PC-3 (cell line): Measurements from ENCODE around the gene ZNF619. TPM values are rescaled to one million over a fixed set of nuclear protein-coding genes. Genes with fewer than 3 reads are reported as not detected.
"Not testable (repeated sequence)": the region's sequence is repeated elsewhere in the genome, so short reads cannot be mapped to it uniquely, and the experiment has no call there.

Source experiments
- ATAC-seq: fragments of 200-7000 bp; cut with Tn5 transposase; 2 replicates; pipeline ENCODE4 v1.9.1; 2020; ENCODE audit warnings: mild to moderate bottlenecking, moderate library complexity
- BruUV-seq: library from RNA; stranded (reverse); fragments of 400-500 nt; replicated peaks from 2 replicates; lab custom pipeline; 2021; lab: Mats Ljungman, UMichigan
- CTCF ChIA-PET: fragments of 300-600 bp; sonication (Branson Sonifier 250); formaldehyde crosslinking; loops from one replicate; lab custom pipeline; 2022; ENCODE audit warnings: antibody characterized with exemption; lab: Charles Lee
- POLR2A ChIA-PET: fragments of 300-600 bp; sonication (Branson Sonifier 250); formaldehyde crosslinking; loops from one replicate; lab custom pipeline; 2022; ENCODE audit warnings: antibody characterized with exemption; ENCODE audit not compliant: unreplicated experiment; lab: Charles Lee
- DNase-seq: peaks from one replicate; pipeline ENCODE4 v3.0.0-alpha.2; 2015
- H2AFZ ChIP-seq: fragments of 300-600 bp; sonication (generic); 2 replicates; pipeline ENCODE4 v1.6.0; 2016; ENCODE audit warnings: antibody characterized with exemption, low read length
- H3F3A ChIP-seq: fragments of 300-600 bp; sonication (generic); one replicate; pipeline ENCODE4 v1.6.0; 2017; ENCODE audit warnings: antibody characterized with exemption, low read length, control low read depth, mild to moderate bottlenecking; ENCODE audit not compliant: unreplicated experiment
- H3K27ac ChIP-seq: fragments of 300-600 bp; sonication (generic); 2 replicates; pipeline ENCODE4 v1.5.1; 2016; ENCODE audit warnings: mild to moderate bottlenecking, low read length
- H3K27me3 ChIP-seq: fragments of 300-600 bp; sonication (generic); 2 replicates; pipeline ENCODE4 v1.6.1; 2016; ENCODE audit warnings: low read length, mixed read lengths
- H3K36me3 ChIP-seq: fragments of 300-600 bp; sonication (generic); 2 replicates; pipeline ENCODE4 v1.6.1; 2016; ENCODE audit warnings: low read depth, mixed run types, low read length, mixed read lengths
- H3K4me1 ChIP-seq: fragments of 300-600 bp; sonication (generic); 2 replicates; pipeline ENCODE4 v1.5.1; 2016; ENCODE audit warnings: low read length; ENCODE audit not compliant: insufficient read depth
- H3K4me2 ChIP-seq: fragments of 300-600 bp; sonication (generic); 2 replicates; pipeline ENCODE4 v1.6.0; 2016; ENCODE audit warnings: low read length
- H3K4me3 ChIP-seq: fragments of 300-600 bp; sonication (generic); 2 replicates; pipeline ENCODE4 v1.5.1; 2016; ENCODE audit warnings: mild to moderate bottlenecking, low read length, mixed read lengths
- H3K79me2 ChIP-seq: fragments of 300-600 bp; sonication (generic); 2 replicates; pipeline ENCODE4 v1.6.1; 2017; ENCODE audit warnings: low read length, mixed read lengths
- H3K9ac ChIP-seq: fragments of 300-600 bp; sonication (generic); 2 replicates; pipeline ENCODE4 v1.6.0; 2016; ENCODE audit warnings: mild to moderate bottlenecking, low read length
- H3K9me2 ChIP-seq: fragments of 300-600 bp; sonication (generic); replicated peaks from 2 replicates; pipeline ENCODE4 v1.6.1; 2016; ENCODE audit warnings: mixed run types, low read length, mixed read lengths
- H3K9me3 ChIP-seq: fragments of 300-600 bp; sonication (generic); 2 replicates; pipeline ENCODE4 v1.6.1; 2016; ENCODE audit warnings: low read length, mixed read lengths
- H4K20me1 ChIP-seq: fragments of 300-600 bp; sonication (generic); 2 replicates; pipeline ENCODE4 v1.6.1; 2016; ENCODE audit warnings: low read length, mixed read lengths
- CTCF ChIP-seq: fragments of 300-600 bp; sonication (generic); conservative IDR thresholded peaks from 2 replicates; pipeline ENCODE4 v1.5.1; 2017; ENCODE audit warnings: antibody characterized with exemption, low read depth, mild to moderate bottlenecking, low read length
- EZH2 ChIP-seq: fragments of 300-600 bp; sonication (generic); IDR thresholded peaks from one replicate; pipeline ENCODE4 v1.6.1; 2017; ENCODE audit warnings: antibody characterized with exemption, mild to moderate bottlenecking, low read length; ENCODE audit not compliant: unreplicated experiment
- EZH2phosphoT487 ChIP-seq: fragments of 300-600 bp; sonication (generic); IDR thresholded peaks from 2 replicates; pipeline ENCODE4 v1.6.1; 2018; ENCODE audit warnings: mild to moderate bottlenecking, antibody characterized with exemption, low read length, borderline replicate concordance
- intact Hi-C: fragments of 100-400 bp; cut with micrococcal nuclease; formaldehyde crosslinking; loops from 2 replicates; pipeline ENCODE4 v1.9.0; 2023
- total RNA-seq: library from RNA; depleted of rRNA; stranded (reverse); fragments of >200 nt; gene quantifications from 2 replicates; pipeline ENCODE4 v1.2.3, GENCODE V29; 2014

The ZNF619 gene
- total RNA-seq, 1 experiment from 2014 or later = 3.5 TPM

GRCh38 chr3:40461161-40461560 lies 15.8 kb upstream of the ZNF619 start:
- H3K9ac ChIP-seq = no peak overlapping the region
- H3K9me2 ChIP-seq = no peaks in the 10 kb centered on the region
- H3K4me3 ChIP-seq = no peak overlapping the region
- H4K20me1 ChIP-seq = peaks cover 51% of the 10 kb centered on the region
- no peak overlapping the region for H3K27ac ChIP-seq
- H2AFZ ChIP-seq = no peak overlapping the region
- H3K36me3 ChIP-seq = peaks cover 62% of the 10 kb centered on the region
- intact Hi-C loops = no loop called here
- no peaks in the 10 kb centered on the region for H3K27me3 ChIP-seq
- ChIA-PET CTCF (no interaction called here), POLR2A (no interaction called here)
- H3F3A ChIP-seq = peaks cover 23% of the 10 kb centered on the region
- H3K9me3 ChIP-seq = no peaks in the 10 kb centered on the region
- BruUV-seq = no TSS peak
- DNase-seq (no peak), ATAC-seq (no peak)
- peaks cover 24% of the 10 kb centered on the region for H3K4me1 ChIP-seq
- H3K79me2 ChIP-seq = peaks cover 48% of the 10 kb centered on the region
- TF ChIP-seq EZH2 (no peak), EZH2phosphoT487 (no peak), CTCF (no peak)
- H3K4me2 ChIP-seq = no peak overlapping the region

- POLR2A ChIA-PET = interaction anchor here (0.5 kb wide), 1 partner anchor 136 kb away, joined by 4 read pairs; no protein-coding TSS in a partner anchor
- not testable (repeated sequence) for H3K4me2 ChIP-seq
These were observed 14.1 kb upstream of the ZNF619 start for GRCh38 chr3:40462838-40463237.

GRCh38 chr3:40463579-40463978 lies 13.3 kb upstream of the ZNF619 start:
- H3F3A ChIP-seq = peaks cover 31% of the 10 kb centered on the region
- no peak overlapping the region for H3K4me2 ChIP-seq
- no peak overlapping the region for H2AFZ ChIP-seq
- ChIA-PET CTCF (no interaction called here), POLR2A (no interaction called here)
- peaks cover 26% of the 10 kb centered on the region for H3K79me2 ChIP-seq
- ATAC-seq (no peak), DNase-seq (no peak)
- no peak for TF ChIP-seq CTCF
- TF ChIP-seq EZH2phosphoT487 = no peak
- no peak for TF ChIP-seq EZH2
- H3K36me3 ChIP-seq = peaks cover 51% of the 10 kb centered on the region
- no peak overlapping the region for H3K4me3 ChIP-seq
- H3K9me2 ChIP-seq = no peaks in the 10 kb centered on the region
- H4K20me1 ChIP-seq = peaks cover 40% of the 10 kb centered on the region
- no peak overlapping the region for H3K9ac ChIP-seq
- H3K4me1 ChIP-seq = peaks cover 16% of the 10 kb centered on the region
- no peak overlapping the region for H3K27ac ChIP-seq
- no TSS peak for BruUV-seq
- no peaks in the 10 kb centered on the region for H3K9me3 ChIP-seq
- intact Hi-C loops = no loop called here
- H3K27me3 ChIP-seq = no peaks in the 10 kb centered on the region

More at GRCh38 chr3:40462838-40463237, 14.1 kb upstream of the ZNF619 start:
- Histone ChIP-seq H3K4me1 (peaks cover 21% of the 10 kb centered on the region), H3K79me2 (peaks cover 33% of the 10 kb centered on the region), H4K20me1 (peaks cover 47% of the 10 kb centered on the region), H3F3A (peaks cover 31% of the 10 kb centered on the region), H3K36me3 (peaks cover 59% of the 10 kb centered on the region)
- H3K9me2 ChIP-seq, H3K4me3 ChIP-seq, H2AFZ ChIP-seq, ATAC-seq, H3K27me3 ChIP-seq, H3K9me3 ChIP-seq, H3K9ac ChIP-seq, CTCF ChIA-PET, DNase-seq, H3K27ac ChIP-seq, intact Hi-C loops, BruUV-seq: not testable (repeated sequence)
